ENCODE measurements around the gene XRCC2. TPM values are rescaled to one million over a fixed set of nuclear protein-coding genes. Genes with fewer than 3 reads are reported as not detected.

Gene XRCC2
- total and polyA plus RNA-seq, 9 donors, result 0.25 to 1.7 (median 0.69) TPM

GRCh38 chr7:152617056-152617455, 58.9 kb downstream of the XRCC2 start:
- DNase-seq, result no peak
- 86 to 91% (median 86%) methylated on average over 5 of the region's 5 CpGs for WGBS, 3 donors
- Histone ChIP-seq H3K4me1 (ENCODE audit: insufficient read depth) (peaks cover 3% of the 10 kb centered on the region), H3K27me3 (no peaks in the 10 kb centered on the region), H3K4me3 (no peak overlapping the region), H3K27ac (no peak overlapping the region), H3K9me3 (no peaks in the 10 kb centered on the region), H3K36me3 (no peaks in the 10 kb centered on the region)
- intact Hi-C loops (cut with DNase I), result no loop called here
- no peak for TF ChIP-seq POLR2A (IDR thresholded peaks at IDR 0.05)
- TF ChIP-seq EP300 (IDR thresholded peaks at IDR 0.05), result no peak
- TF ChIP-seq CTCF (IDR thresholded peaks at IDR 0.05), result no peak

GRCh38 chr7:152615031-152615741, 60.8 kb downstream of the XRCC2 start:
- DNase-seq, result peak in 4 of 5 donors; percentile 21 to 55 (median 33)
- 14 to 22% (median 16%) methylated on average over 13 of the region's 13 CpGs for WGBS, 3 donors
- no peaks in the 10 kb centered on the region for H3K36me3 ChIP-seq
- no peaks in the 10 kb centered on the region for H3K9me3 ChIP-seq
- no peaks in the 10 kb centered on the region for H3K27me3 ChIP-seq
- H3K27ac ChIP-seq, result peak overlapping the region in 1 of 2 donors; percentile 44
- H3K4me1 ChIP-seq (ENCODE audit: insufficient read depth), result peaks cover 3% of the 10 kb centered on the region
- H3K4me3 ChIP-seq, result no peak overlapping the region
- intact Hi-C loops (cut with DNase I), result no loop called here
- no peak for TF ChIP-seq POLR2A (IDR thresholded peaks at IDR 0.05)

GRCh38 chr7:152608656-152609055, 67.3 kb downstream of the XRCC2 start:
- no peak overlapping the region for H3K27ac ChIP-seq
- H3K4me3 ChIP-seq, result no peak overlapping the region
- no peaks in the 10 kb centered on the region for H3K4me1 ChIP-seq (ENCODE audit: insufficient read depth)
- no peaks in the 10 kb centered on the region for H3K36me3 ChIP-seq
- 69 to 78% (median 76%) methylated on average over 4 of the region's 4 CpGs for WGBS, 3 donors
- TF ChIP-seq EP300 (IDR thresholded peaks at IDR 0.05) (no peak), CTCF (IDR thresholded peaks at IDR 0.05) (no peak), POLR2A (IDR thresholded peaks at IDR 0.05) (no peak)
- H3K27me3 ChIP-seq, result no peaks in the 10 kb centered on the region
- intact Hi-C loops (cut with DNase I), result no loop called here
- no peaks in the 10 kb centered on the region for H3K9me3 ChIP-seq
- no peak for DNase-seq

- 64 to 72% (median 64%) methylated on average over 10 of the region's 10 CpGs for WGBS, 3 donors
- TF ChIP-seq CTCF (IDR thresholded peaks at IDR 0.05) (no peak), POLR2A (IDR thresholded peaks at IDR 0.05) (no peak), EP300 (IDR thresholded peaks at IDR 0.05) (no peak)
- no peak for DNase-seq
Observed at GRCh38 chr7:152608208-152608607, 67.7 kb downstream of the XRCC2 start.

GRCh38 chr7:152607007-152607406, 68.9 kb downstream of the XRCC2 start:
- TF ChIP-seq EP300 (IDR thresholded peaks at IDR 0.05) (no peak), POLR2A (IDR thresholded peaks at IDR 0.05) (no peak), CTCF (IDR thresholded peaks at IDR 0.05) (no peak)
- H3K4me1 ChIP-seq (ENCODE audit: insufficient read depth), result no peaks in the 10 kb centered on the region
- no peaks in the 10 kb centered on the region for H3K36me3 ChIP-seq
- no peaks in the 10 kb centered on the region for H3K9me3 ChIP-seq
- no peak overlapping the region for H3K4me3 ChIP-seq
- WGBS, 3 donors, result 68 to 92% (median 91%) methylated on average over 2 of the region's 2 CpGs
- no peak overlapping the region for H3K27ac ChIP-seq
- no peaks in the 10 kb centered on the region for H3K27me3 ChIP-seq
- intact Hi-C loops (cut with DNase I), result no loop called here
- no peak for DNase-seq

More at GRCh38 chr7:152608208-152608607, 67.7 kb downstream of the XRCC2 start:
- no peak overlapping the region for H3K4me3 ChIP-seq
- H3K27ac ChIP-seq, result no peak overlapping the region
- intact Hi-C loops (cut with DNase I), result no loop called here
- no peaks in the 10 kb centered on the region for H3K27me3 ChIP-seq
- no peaks in the 10 kb centered on the region for H3K4me1 ChIP-seq (ENCODE audit: insufficient read depth)
- H3K9me3 ChIP-seq, result no peaks in the 10 kb centered on the region
- no peaks in the 10 kb centered on the region for H3K36me3 ChIP-seq
